Amniotic epithelial cell (primary cell): ENCODE measurements around the gene KIAA0040.

Experiments
- DNase-seq: peaks from one replicate; pipeline ENCODE4 v3.0.0-alpha.2; 2010; ENCODE audit warnings: low read depth

KIAA0040 gene

GRCh38 chr1:175171036-175171913, 21.3 kb downstream of the KIAA0040 start:
- no peak for DNase-seq

GRCh38 chr1:175169286-175170018, 23.1 kb downstream of the KIAA0040 start:
- no peak for DNase-seq

GRCh38 chr1:175168782-175169181, 23.8 kb downstream of the KIAA0040 start:
- DNase-seq = no peak

GRCh38 chr1:175167861-175168260, 24.7 kb downstream of the KIAA0040 start:
- no peak for DNase-seq

GRCh38 chr1:175166746-175167145, 25.8 kb downstream of the KIAA0040 start:
- no peak for DNase-seq

DNA sequence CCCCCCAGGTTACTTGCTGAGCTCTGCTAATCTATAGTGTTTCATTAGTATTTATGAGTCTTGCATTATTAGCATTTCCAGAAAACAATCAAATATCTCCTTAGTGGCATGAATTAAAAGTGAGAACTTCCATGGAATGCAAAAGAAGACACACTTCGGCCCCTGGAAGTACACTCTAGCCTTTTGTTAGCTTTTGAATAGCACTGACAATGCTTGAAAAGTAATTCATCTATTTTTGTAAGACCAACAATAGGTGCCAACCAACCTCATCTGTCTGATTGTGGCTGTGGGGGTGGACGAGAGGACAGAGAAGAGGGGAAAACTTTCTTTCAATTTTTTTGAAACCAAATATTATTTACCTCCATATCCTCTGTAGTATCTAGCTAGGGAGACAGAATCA, 27.8 kb downstream of the KIAA0040 start:
- DNase-seq = no peak

GRCh38 chr1:175163702-175164101, 28.9 kb downstream of the KIAA0040 start:
- no peak for DNase-seq

- no peak for DNase-seq
These were observed 29.6 kb downstream of the KIAA0040 start for GRCh38 chr1:175162955-175163354.

GRCh38 chr1:175158170-175158591, 34.4 kb downstream of the KIAA0040 start:
- DNase-seq = no peak

GRCh38 chr1:175157200-175157599, 35.4 kb downstream of the KIAA0040 start:
- DNase-seq = no peak

GRCh38 chr1:175155936-175156335, 36.6 kb downstream of the KIAA0040 start:
- no peak for DNase-seq

- no peak for DNase-seq
These were observed 37.1 kb downstream of the KIAA0040 start for GRCh38 chr1:175155473-175155856.

GRCh38 chr1:175154629-175155472, 37.7 kb downstream of the KIAA0040 start:
- DNase-seq = peak; percentile 16

GRCh38 chr1:175152006-175152652, 40.4 kb downstream of the KIAA0040 start:
- DNase-seq = peak; percentile 6

GRCh38 chr1:175150596-175151319, 41.8 kb downstream of the KIAA0040 start:
- DNase-seq = peak; percentile 2

- no peak for DNase-seq
These were observed 44.5 kb downstream of the KIAA0040 start for GRCh38 chr1:175148068-175148467.

DNA sequence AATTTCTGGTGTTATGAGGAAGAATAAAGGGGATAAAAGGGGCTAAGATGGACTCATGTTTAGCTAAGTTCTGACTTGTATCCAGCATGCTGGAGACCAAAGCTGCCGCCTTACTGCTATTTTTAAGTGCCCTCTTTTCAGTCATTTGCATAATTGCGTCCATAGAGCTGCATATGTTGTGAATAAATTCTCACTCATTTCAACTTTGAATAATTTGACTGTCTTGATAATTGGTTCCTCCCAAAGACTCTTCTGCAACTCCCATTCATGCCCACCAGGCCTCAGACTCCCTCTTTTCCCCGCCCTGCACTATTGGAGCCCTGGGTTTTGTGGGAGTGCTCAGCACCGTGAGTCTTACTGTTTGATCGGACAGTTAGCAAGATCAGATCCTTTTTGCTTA, 45.0 kb downstream of the KIAA0040 start:
- DNase-seq = no peak

- DNase-seq = peak; percentile 26
These were observed 45.9 kb downstream of the KIAA0040 start for GRCh38 chr1:175146529-175147213.

- DNase-seq = no peak
These were observed 46.6 kb downstream of the KIAA0040 start for GRCh38 chr1:175145899-175146528.

- no peak for DNase-seq
These were observed 54.0 kb downstream of the KIAA0040 start for GRCh38 chr1:175138579-175138978.
